GM12891 (cell line): ENCODE data around the gene ADAD2.

Experiments used
- DNase-seq: peaks from one replicate; pipeline ENCODE4 v3.0.0; 2011; ENCODE audit warnings: low spot score; ENCODE audit not compliant: insufficient read length
- FAIRE-seq: peaks from 2 replicates; lab custom pipeline; 2011; peaks lifted over from hg19 to GRCh38; lab: Jason Lieb, UNC
- PAX5 ChIP-seq: IDR thresholded peaks from 2 replicates; pipeline ENCODE4 v1.6.1; 2011; ENCODE audit warnings: low read length, moderate library complexity, mild to moderate bottlenecking; ENCODE audit not compliant: insufficient read depth, severe bottlenecking
- POLR2A ChIP-seq: IDR thresholded peaks from 2 replicates; pipeline ENCODE4 v1.6.1; 2011; ENCODE audit warnings: low read depth, low read length, control low read depth
- POLR2AphosphoS5 ChIP-seq: IDR thresholded peaks from 2 replicates; pipeline ENCODE4 v1.6.1; 2011; ENCODE audit warnings: low read depth, low read length, control low read depth
- POU2F2 ChIP-seq: IDR thresholded peaks from 2 replicates; pipeline ENCODE4 v1.6.1; 2011; ENCODE audit warnings: low read depth, mild to moderate bottlenecking, control low read depth, low read length, moderate library complexity
- SPI1 ChIP-seq: IDR thresholded peaks from 2 replicates; pipeline ENCODE4 v1.6.1; 2011; ENCODE audit warnings: low read depth, low read length, control low read depth
- TAF1 ChIP-seq: IDR thresholded peaks from 2 replicates; pipeline ENCODE4 v1.6.1; 2011; ENCODE audit warnings: low read depth, low read length, control low read depth

Gene ADAD2

GRCh38 chr16:84225571-84225970, 34.6 kb downstream of the ADAD2 start:
- no peak for FAIRE-seq
- TF ChIP-seq PAX5: no peak
- no peak for TF ChIP-seq SPI1
- TF ChIP-seq POU2F2: no peak
- TF ChIP-seq POLR2A: no peak
- TF ChIP-seq TAF1: no peak
- no peak for TF ChIP-seq POLR2AphosphoS5
- no peak for DNase-seq

GRCh38 chr16:84226026-84226425, 35.1 kb downstream of the ADAD2 start:
- no peak for FAIRE-seq
- no peak for DNase-seq
- TF ChIP-seq SPI1: no peak
- no peak for TF ChIP-seq TAF1
- no peak for TF ChIP-seq POLR2AphosphoS5
- no peak for TF ChIP-seq POU2F2
- TF ChIP-seq PAX5: no peak
- TF ChIP-seq POLR2A: no peak

GRCh38 chr16:84227548-84227947, 36.6 kb downstream of the ADAD2 start:
- TF ChIP-seq PAX5: no peak
- no peak for FAIRE-seq
- no peak for DNase-seq

GRCh38 chr16:84228256-84228838, 37.4 kb downstream of the ADAD2 start:
- DNase-seq (no peak), FAIRE-seq (no peak)
- TF ChIP-seq POU2F2: no peak
- no peak for TF ChIP-seq TAF1
- TF ChIP-seq POLR2A: no peak
- TF ChIP-seq PAX5: no peak
- no peak for TF ChIP-seq POLR2AphosphoS5
- TF ChIP-seq SPI1: no peak

GRCh38 chr16:84229471-84229870, 38.5 kb downstream of the ADAD2 start:
- no peak for FAIRE-seq
- TF ChIP-seq POLR2AphosphoS5: no peak
- TF ChIP-seq PAX5: no peak
- no peak for TF ChIP-seq POU2F2
- no peak for TF ChIP-seq POLR2A
- no peak for TF ChIP-seq SPI1
- no peak for TF ChIP-seq TAF1
- no peak for DNase-seq

GRCh38 chr16:84232060-84232459, 41.1 kb downstream of the ADAD2 start:
- DNase-seq: no peak
- no peak for FAIRE-seq

GRCh38 chr16:84232969-84233368, 42.0 kb downstream of the ADAD2 start:
- FAIRE-seq (no peak), DNase-seq (no peak)
- TF ChIP-seq POU2F2 (no peak), POLR2AphosphoS5 (no peak), TAF1 (no peak), POLR2A (no peak), SPI1 (no peak), PAX5 (no peak)

More at GRCh38 chr16:84232060-84232459, 41.1 kb downstream of the ADAD2 start:
- TF ChIP-seq SPI1 (no peak), PAX5 (no peak), POLR2AphosphoS5 (no peak), POU2F2 (no peak), TAF1 (no peak), POLR2A (no peak)

- no peak for FAIRE-seq
- no peak for DNase-seq
- no peak for TF ChIP-seq TAF1
- TF ChIP-seq POU2F2: no peak
- TF ChIP-seq PAX5: no peak
- no peak for TF ChIP-seq SPI1
- no peak for TF ChIP-seq POLR2A
- TF ChIP-seq POLR2AphosphoS5: no peak
Observed at GRCh38 chr16:84233748-84234147, 42.8 kb downstream of the ADAD2 start.

GRCh38 chr16:84234321-84235241, 43.6 kb downstream of the ADAD2 start:
- TF ChIP-seq POLR2AphosphoS5 (no peak), TAF1 (no peak), SPI1 (no peak), PAX5 (no peak), POU2F2 (no peak), POLR2A (no peak)
- no peak for DNase-seq
- FAIRE-seq: no peak

GRCh38 chr16:84236671-84237070, 45.7 kb downstream of the ADAD2 start:
- TF ChIP-seq SPI1: no peak
- TF ChIP-seq PAX5: no peak
- no peak for TF ChIP-seq POU2F2
- no peak for FAIRE-seq
- no peak for DNase-seq
